OCI-LY1 (cell line): ENCODE data around the gene JAG1.
"Not testable (repeated sequence)": the region's sequence is repeated elsewhere in the genome, so short reads cannot be mapped to it uniquely, and the experiment has no call there.

Experiments used
- H2AFZ ChIP-seq: fragments of 200-600 bp; sonication (generic), shearing (Covaris generic); 2 replicates; pipeline ENCODE4 v1.6.0; 2014; ENCODE audit warnings: antibody characterized with exemption, mild to moderate bottlenecking, low read length
- H3F3A ChIP-seq: fragments of 200-600 bp; sonication (generic), shearing (Covaris generic); 2 replicates; pipeline ENCODE4 v1.6.0; 2014; ENCODE audit warnings: mild to moderate bottlenecking, antibody characterized with exemption, low read length, moderate library complexity; ENCODE audit not compliant: insufficient read depth
- H3K27ac ChIP-seq: fragments of 200-600 bp; sonication (generic); 2 replicates; pipeline ENCODE4 v1.5.1; 2014; ENCODE audit warnings: low read length, mixed run types, mild to moderate bottlenecking, low read depth; ENCODE audit not compliant: poor library complexity, severe bottlenecking
- H3K27me3 ChIP-seq: fragments of 200-600 bp; sonication (generic); 2 replicates; pipeline ENCODE4 v1.6.0; 2014; ENCODE audit warnings: antibody characterized with exemption, mild to moderate bottlenecking, low read length, moderate library complexity; ENCODE audit not compliant: insufficient read depth
- H3K36me3 ChIP-seq: fragments of 200-600 bp; sonication (generic); 2 replicates; pipeline ENCODE4 v1.6.1; 2014; ENCODE audit warnings: mild to moderate bottlenecking, antibody characterized with exemption, low read length, moderate library complexity, mixed read lengths; ENCODE audit not compliant: insufficient read depth
- H3K4me1 ChIP-seq: fragments of 200-600 bp; sonication (generic); 2 replicates; pipeline ENCODE4 v1.5.1; 2014; ENCODE audit warnings: mild to moderate bottlenecking, low read length, moderate library complexity; ENCODE audit not compliant: insufficient read depth, severe bottlenecking
- H3K4me2 ChIP-seq: fragments of 200-600 bp; sonication (generic), shearing (Covaris generic); 2 replicates; pipeline ENCODE4 v1.6.1; 2014; ENCODE audit warnings: low read length
- H3K4me3 ChIP-seq: fragments of 200-600 bp; sonication (generic); 2 replicates; pipeline ENCODE4 v1.5.1; 2014; ENCODE audit warnings: low read length, low read depth, mild to moderate bottlenecking, mixed read lengths; ENCODE audit not compliant: poor library complexity, severe bottlenecking
- H3K79me2 ChIP-seq: fragments of 200-600 bp; shearing (Covaris generic); 2 replicates; pipeline ENCODE4 v1.6.1; 2016; ENCODE audit warnings: mixed run types, low read length, mixed read lengths; ENCODE audit not compliant: insufficient read depth
- H3K9ac ChIP-seq: fragments of 200-600 bp; sonication (generic), shearing (Covaris generic); 2 replicates; pipeline ENCODE4 v1.6.1; 2014; ENCODE audit warnings: mild to moderate bottlenecking, low read length, mixed read lengths
- H3K9me2 ChIP-seq: fragments of 200-600 bp; sonication (generic), shearing (Covaris generic); 2 replicates; pipeline ENCODE4 v1.6.1; 2014; ENCODE audit warnings: low read depth, mild to moderate bottlenecking, low read length, mixed read lengths
- H3K9me3 ChIP-seq: fragments of 200-600 bp; shearing (Covaris generic); 2 replicates; pipeline ENCODE4 v1.6.1; 2014; ENCODE audit warnings: low read length, mixed read lengths
- H4K20me1 ChIP-seq: fragments of 200-600 bp; sonication (generic), shearing (Covaris generic); 2 replicates; pipeline ENCODE4 v1.6.0; 2016; ENCODE audit warnings: mild to moderate bottlenecking, low read length; ENCODE audit not compliant: insufficient read depth
- EZH2 ChIP-seq: fragments of 200-600 bp; sonication (generic), shearing (Covaris generic); IDR thresholded peaks from 2 replicates; pipeline ENCODE4 v1.8.0; 2017; ENCODE audit warnings: borderline replicate concordance, mixed run types, mild to moderate bottlenecking, antibody characterized with exemption, low read length, moderate library complexity, mixed read lengths
- TF ChIP-seq, protein P1 (sequence below): fragments of 200-600 bp; sonication (generic), shearing (Covaris generic); IDR thresholded peaks from 2 replicates; pipeline ENCODE4 v1.5.1; 2017; ENCODE audit warnings: mild to moderate bottlenecking, antibody characterized with exemption, low read length, moderate library complexity, mixed read lengths

JAG1 gene

DNA sequence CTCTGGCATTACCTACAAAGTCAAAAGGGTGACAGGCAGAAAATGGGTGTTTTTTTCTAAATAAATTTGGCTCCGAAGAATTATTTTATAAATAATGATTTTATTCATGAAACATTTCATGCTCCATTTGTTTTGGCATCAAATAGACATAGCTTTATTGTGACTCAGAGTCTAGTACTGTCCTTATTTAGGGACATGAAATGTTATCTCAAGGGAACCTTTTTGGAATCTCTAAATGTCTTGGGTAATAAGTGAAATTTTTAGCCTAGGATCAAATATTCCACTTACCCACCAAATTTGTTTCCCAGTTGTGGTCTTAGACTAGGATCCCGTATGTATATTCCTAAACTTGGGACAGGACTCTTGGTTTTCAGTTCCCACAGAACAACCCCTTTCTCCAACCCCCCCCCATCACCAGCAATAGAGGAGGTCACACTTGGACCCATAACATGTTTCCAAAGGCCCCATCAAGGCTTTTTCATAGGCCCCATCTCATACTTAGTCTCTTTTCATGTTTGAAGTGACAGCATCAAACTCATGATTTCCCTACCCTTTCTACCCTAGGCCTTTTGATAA lies 81.8 kb downstream of the JAG1 start:
- Histone ChIP-seq H3K9ac (no peak overlapping the region), H3K36me3 (no peaks in the 10 kb centered on the region), H3K27ac (no peak overlapping the region), H4K20me1 (no peaks in the 10 kb centered on the region), H3K9me2 (no peaks in the 10 kb centered on the region), H3F3A (no peaks in the 10 kb centered on the region), H3K4me2 (no peak overlapping the region), H3K4me3 (no peak overlapping the region), H2AFZ (no peak overlapping the region), H3K4me1 (no peaks in the 10 kb centered on the region), H3K27me3 (no peaks in the 10 kb centered on the region), H3K79me2 (no peaks in the 10 kb centered on the region), H3K9me3 (no peaks in the 10 kb centered on the region)
- TF ChIP-seq EZH2 = no peak
- TF ChIP-seq, protein P1, sequence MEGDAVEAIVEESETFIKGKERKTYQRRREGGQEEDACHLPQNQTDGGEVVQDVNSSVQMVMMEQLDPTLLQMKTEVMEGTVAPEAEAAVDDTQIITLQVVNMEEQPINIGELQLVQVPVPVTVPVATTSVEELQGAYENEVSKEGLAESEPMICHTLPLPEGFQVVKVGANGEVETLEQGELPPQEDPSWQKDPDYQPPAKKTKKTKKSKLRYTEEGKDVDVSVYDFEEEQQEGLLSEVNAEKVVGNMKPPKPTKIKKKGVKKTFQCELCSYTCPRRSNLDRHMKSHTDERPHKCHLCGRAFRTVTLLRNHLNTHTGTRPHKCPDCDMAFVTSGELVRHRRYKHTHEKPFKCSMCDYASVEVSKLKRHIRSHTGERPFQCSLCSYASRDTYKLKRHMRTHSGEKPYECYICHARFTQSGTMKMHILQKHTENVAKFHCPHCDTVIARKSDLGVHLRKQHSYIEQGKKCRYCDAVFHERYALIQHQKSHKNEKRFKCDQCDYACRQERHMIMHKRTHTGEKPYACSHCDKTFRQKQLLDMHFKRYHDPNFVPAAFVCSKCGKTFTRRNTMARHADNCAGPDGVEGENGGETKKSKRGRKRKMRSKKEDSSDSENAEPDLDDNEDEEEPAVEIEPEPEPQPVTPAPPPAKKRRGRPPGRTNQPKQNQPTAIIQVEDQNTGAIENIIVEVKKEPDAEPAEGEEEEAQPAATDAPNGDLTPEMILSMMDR = no peak

DNA sequence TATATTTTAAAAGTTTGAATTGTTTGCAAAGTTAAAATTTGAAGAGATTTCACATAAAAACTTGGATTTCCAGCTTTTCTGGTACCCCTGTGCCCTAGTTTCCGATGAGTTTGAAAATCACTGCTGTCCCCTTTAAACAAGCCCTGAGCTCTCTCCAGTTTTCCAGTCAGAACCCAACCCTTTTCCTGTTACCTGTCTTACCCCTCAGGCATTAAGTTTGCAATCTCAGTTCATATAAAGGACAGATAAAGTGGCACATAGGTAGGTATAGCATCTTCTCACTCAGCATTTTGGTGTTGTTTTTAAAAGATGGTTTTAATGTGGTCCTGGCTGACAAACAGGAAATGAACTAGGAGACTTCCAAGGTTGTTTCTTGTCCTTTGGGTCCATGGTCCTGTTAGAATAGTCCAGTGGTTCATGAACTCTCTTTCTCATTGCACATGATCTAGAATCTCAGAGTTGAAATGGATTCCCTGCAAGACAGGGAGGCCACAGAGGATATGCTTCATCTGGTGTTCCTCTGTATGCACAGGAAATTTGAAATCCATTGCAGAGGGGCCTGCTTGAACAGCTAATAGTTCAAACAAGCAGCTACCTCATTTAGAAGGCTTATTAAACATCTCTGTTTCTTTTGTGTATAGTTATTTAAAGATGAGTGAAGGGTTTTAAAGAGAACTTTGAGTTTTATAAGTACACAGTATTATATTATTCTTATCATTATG lies 82.7 kb downstream of the JAG1 start:
- Histone ChIP-seq H3K4me2 (no peak overlapping the region), H3F3A (no peaks in the 10 kb centered on the region), H3K79me2 (no peaks in the 10 kb centered on the region), H3K4me3 (no peak overlapping the region), H3K27ac (no peak overlapping the region), H3K9me2 (no peaks in the 10 kb centered on the region), H3K27me3 (no peaks in the 10 kb centered on the region), H3K36me3 (no peaks in the 10 kb centered on the region), H3K9ac (no peak overlapping the region), H2AFZ (no peak overlapping the region), H4K20me1 (no peaks in the 10 kb centered on the region), H3K9me3 (no peaks in the 10 kb centered on the region), H3K4me1 (no peaks in the 10 kb centered on the region)
- TF ChIP-seq EZH2 = no peak
- TF ChIP-seq, protein P1 = no peak

DNA sequence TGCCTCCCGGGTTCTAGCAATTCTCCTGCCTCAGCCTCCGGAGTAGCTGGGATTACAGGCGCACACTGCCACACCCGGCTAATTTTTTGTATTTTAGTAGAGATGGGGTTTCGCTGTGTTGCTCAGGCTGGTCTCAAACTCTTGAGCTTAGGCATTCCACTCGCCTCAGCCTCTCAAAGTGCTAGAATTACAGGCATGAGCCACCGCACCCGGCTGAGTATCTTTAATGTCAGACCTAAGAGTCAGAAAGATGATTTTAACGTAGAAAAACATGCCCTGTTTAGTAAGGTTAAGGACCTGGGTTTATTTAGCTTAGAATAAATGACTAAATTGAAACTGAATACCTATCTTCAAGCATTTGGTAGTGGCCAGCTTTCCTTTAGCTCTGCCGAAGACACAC lies 83.4 kb downstream of the JAG1 start:
- H3K9me3 ChIP-seq, H3K9me2 ChIP-seq, H3K4me1 ChIP-seq, H4K20me1 ChIP-seq, H2AFZ ChIP-seq, H3K4me2 ChIP-seq, H3K27ac ChIP-seq, H3K36me3 ChIP-seq, H3K9ac ChIP-seq, H3K79me2 ChIP-seq, H3K4me3 ChIP-seq, H3F3A ChIP-seq, H3K27me3 ChIP-seq: not testable (repeated sequence)
